GM12873 (cell line): ENCODE measurements around the gene CLDN34.

ENCODE experiments used
- TF ChIP-seq, protein P1 (sequence below): IDR thresholded peaks from 2 replicates; pipeline ENCODE4 v1.5.1; 2012; ENCODE audit warnings: low read depth, mild to moderate bottlenecking, moderate library complexity, low read length, control low read depth; ENCODE audit not compliant: insufficient read depth; ENCODE audit errors: missing control alignments

CLDN34 gene

DNA sequence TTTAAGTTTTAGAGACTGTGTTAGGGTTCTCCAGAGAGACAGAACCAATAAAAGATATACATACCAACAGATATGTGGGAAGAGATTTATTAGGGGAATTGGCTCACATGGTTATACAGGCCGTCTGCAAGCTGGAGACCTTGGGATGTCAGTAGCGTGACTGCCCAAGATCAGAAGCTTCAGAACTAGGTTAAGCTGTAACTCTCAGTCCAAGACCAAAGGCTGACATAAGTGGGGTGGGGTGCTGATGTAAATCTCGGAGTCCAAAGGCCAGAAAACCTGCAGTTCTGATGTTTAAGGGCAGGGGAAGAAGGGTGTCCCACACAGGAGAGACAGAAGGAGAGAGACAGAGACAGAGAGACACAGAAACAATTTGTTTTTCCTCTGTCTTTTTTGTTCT lies 10.5 kb downstream of the CLDN34 start:
- TF ChIP-seq, protein P1, sequence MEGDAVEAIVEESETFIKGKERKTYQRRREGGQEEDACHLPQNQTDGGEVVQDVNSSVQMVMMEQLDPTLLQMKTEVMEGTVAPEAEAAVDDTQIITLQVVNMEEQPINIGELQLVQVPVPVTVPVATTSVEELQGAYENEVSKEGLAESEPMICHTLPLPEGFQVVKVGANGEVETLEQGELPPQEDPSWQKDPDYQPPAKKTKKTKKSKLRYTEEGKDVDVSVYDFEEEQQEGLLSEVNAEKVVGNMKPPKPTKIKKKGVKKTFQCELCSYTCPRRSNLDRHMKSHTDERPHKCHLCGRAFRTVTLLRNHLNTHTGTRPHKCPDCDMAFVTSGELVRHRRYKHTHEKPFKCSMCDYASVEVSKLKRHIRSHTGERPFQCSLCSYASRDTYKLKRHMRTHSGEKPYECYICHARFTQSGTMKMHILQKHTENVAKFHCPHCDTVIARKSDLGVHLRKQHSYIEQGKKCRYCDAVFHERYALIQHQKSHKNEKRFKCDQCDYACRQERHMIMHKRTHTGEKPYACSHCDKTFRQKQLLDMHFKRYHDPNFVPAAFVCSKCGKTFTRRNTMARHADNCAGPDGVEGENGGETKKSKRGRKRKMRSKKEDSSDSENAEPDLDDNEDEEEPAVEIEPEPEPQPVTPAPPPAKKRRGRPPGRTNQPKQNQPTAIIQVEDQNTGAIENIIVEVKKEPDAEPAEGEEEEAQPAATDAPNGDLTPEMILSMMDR: no peak

DNA sequence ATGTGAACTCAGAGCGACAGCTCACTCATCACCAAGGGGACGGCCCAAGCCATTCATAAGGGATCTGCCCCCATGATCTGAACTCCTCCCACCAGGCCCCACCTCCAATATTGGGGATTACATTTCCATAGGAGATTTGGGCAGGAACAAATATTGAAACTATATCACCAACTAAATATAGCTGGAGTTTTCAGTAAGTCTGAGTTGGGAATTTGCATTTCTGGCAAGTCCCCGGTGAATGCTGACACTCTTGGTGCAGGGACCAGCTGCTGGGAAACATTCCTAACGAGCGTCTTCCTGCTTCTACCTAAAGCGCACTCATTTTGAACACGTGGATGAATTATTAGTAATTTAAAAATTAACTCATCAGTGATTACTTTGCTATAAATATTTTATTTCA lies 13.2 kb downstream of the CLDN34 start:
- TF ChIP-seq, protein P1: no peak

DNA sequence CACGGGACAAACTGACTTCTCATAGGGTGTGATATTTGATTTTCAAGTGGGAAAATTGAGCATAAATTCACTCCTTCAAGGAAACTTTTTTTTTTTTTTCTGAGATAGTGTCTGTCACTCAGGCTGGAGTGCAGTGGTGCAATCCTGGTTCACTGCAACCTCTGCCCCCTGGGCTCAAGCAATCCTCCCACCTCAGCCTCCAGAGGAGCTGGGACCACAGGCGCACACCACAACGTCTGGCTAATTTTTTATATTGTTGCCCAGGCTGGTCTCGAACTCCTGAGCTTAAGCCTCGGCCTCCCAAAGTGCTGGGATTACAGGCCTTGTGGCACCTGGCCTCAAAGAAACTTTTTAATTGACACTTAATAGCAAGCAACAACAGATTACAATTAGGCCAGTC lies 13.8 kb downstream of the CLDN34 start:
- TF ChIP-seq, protein P1: no peak

DNA sequence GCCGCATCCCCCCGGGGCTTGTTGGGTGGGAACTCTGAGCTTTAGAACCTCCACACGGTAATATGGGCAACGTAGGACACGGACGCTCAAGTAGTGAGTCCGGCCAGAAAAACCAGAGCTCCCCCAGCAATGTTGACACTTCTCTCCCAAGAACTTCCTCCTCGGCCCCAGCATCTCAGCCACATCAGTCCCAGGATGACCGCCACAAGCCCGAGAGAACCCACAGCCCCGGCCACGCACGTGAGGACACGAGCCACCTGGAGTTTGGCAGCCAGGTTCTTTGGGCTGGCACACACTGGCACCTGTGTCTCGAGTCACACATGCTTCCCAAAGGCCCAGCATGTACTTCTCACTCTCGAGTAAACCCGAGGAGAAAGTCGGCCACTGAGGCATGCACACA lies 16.3 kb downstream of the CLDN34 start:
- TF ChIP-seq, protein P1: no peak

DNA sequence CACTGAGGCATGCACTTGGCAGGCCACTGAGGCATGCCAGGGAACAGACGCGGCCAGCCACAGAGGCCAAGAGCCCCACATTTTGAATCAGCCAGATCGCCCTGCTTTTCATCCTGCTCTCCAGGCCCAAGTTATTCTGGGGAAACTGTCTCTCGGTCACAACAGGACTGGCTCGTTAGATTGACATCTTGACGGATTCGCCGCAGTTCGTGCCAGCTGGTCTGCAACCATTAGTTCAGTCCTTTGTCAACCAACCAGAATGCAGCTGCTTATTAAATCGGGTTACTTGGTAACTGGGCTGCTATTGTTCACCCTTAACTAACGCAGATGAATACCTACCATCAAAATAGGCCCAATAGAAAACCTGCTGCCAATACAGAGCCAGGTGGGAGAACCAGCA lies 16.7 kb downstream of the CLDN34 start:
- TF ChIP-seq, protein P1: no peak

DNA sequence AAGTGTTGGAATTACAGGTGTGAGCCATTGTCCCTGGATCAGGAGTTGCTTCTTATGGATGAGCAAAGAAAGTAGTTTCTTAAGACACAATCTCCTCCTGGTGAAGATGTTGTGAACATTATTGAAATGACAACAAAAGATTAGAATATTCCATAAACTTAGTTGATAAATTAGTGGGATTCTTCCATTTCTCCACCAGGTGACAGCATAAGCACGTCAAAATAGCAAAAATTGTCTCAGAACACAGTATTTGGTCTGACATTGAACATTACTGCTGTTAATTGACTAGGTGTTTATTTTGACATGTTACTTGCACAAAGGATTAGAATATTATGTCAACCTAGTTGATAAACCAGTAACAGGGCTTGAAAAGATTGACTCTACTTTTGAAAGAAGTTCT lies 21.6 kb downstream of the CLDN34 start:
- TF ChIP-seq, protein P1: peak; percentile 35

DNA sequence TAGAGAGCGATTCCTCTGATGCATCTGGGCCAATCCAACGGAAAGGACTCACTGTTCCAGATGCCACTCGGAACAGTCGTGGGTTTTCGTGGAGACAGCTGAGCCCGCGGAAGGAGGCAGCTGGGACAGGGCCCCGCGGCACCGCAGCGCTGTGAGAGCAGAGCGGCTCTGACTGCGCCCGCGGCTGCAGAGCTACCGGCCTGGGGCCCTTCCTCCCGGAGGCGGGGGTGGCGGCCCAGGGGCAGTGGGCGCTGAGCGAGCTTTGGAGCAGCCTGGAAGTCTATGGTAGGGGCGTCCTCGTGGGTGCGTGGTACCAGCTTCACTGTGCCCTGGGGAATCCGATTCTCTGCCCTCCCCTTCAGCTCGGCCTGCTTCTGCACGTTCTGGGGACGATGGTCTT lies 24.9 kb downstream of the CLDN34 start:
- TF ChIP-seq, protein P1: no peak
